HepG2 (cell line): ENCODE results near the gene SYNGR2. TPM values are rescaled to one million over a fixed set of nuclear protein-coding genes. Genes with fewer than 3 reads are reported as not detected.

Experiments
- CREB3 ChIP-seq: sonication (generic); formaldehyde crosslinking; IDR thresholded peaks from 2 replicates; pipeline ENCODE4 v1.5.0; 2020; ENCODE audit warnings: missing genetic modification reagents
- GPN1 ChIP-seq: sonication (generic); formaldehyde crosslinking; IDR thresholded peaks from 2 replicates; pipeline ENCODE4 v1.5.1; 2020; ENCODE audit warnings: missing genetic modification reagents, borderline replicate concordance
- IKZF1 ChIP-seq: fragments of 450-650 bp; IDR thresholded peaks from 2 replicates; pipeline ENCODE4 v1.7.1; 2016
- MNT ChIP-seq: fragments of 450-650 bp; IDR thresholded peaks from 2 replicates; pipeline ENCODE4 v1.6.1; 2016
- NR1H2 ChIP-seq: sonication (generic); formaldehyde crosslinking; IDR thresholded peaks from 2 replicates; pipeline ENCODE4 v1.8.1; 2022; ENCODE audit warnings: low read depth, missing genetic modification reagents, borderline replicate concordance
- PATZ1 ChIP-seq: sonication (generic); formaldehyde crosslinking; IDR thresholded peaks from 2 replicates; pipeline ENCODE4 v1.4.0; 2020; ENCODE audit warnings: missing genetic modification reagents
- TGIF2 ChIP-seq: IDR thresholded peaks from 2 replicates; pipeline ENCODE4 v1.6.1; 2016; ENCODE audit warnings: control low read depth, missing compliant biosample characterization
- ZMYM2 ChIP-seq: sonication (generic); formaldehyde crosslinking; IDR thresholded peaks from 2 replicates; pipeline ENCODE4 v1.8.0; 2022; ENCODE audit warnings: mild to moderate bottlenecking, missing genetic modification reagents
- ZNF550 ChIP-seq: sonication (generic); formaldehyde crosslinking; IDR thresholded peaks from 2 replicates; pipeline ENCODE4 v1.4.0; 2020; ENCODE audit warnings: mild to moderate bottlenecking, missing genetic modification reagents, borderline replicate concordance
- ZNF556 ChIP-seq: sonication (generic); formaldehyde crosslinking; IDR thresholded peaks from 2 replicates; pipeline ENCODE4 v1.4.0; 2020; ENCODE audit warnings: mild to moderate bottlenecking, missing genetic modification reagents, borderline replicate concordance
- ZNF678 ChIP-seq: sonication (generic); formaldehyde crosslinking; IDR thresholded peaks from 2 replicates; pipeline ENCODE4 v1.4.0; 2020; ENCODE audit warnings: mild to moderate bottlenecking, missing genetic modification reagents
- ZSCAN29 ChIP-seq: sonication (generic); formaldehyde crosslinking; conservative IDR thresholded peaks from 2 replicates; pipeline ENCODE4 v1.4.0; 2020; ENCODE audit warnings: mild to moderate bottlenecking, missing genetic modification reagents
- polyA plus RNA-seq, 8 experiments: library from polyadenylated mRNA; depleted of rRNA in 3 of 8; stranded (reverse) in 7 of 8; unstranded in 1 of 8; fragments of >200 nt; fragmentation: Illumina TruSeq in 4 of 8; extraction: Trizol in 4 of 8; gene quantifications; 2 replicates each; pipeline versions ENCODE4 v1.2.1 to v1.2.3, GENCODE V29; 2011 to 2016; ENCODE audit warnings: low read depth in 4 of 8, missing spikeins in 1 of 8, mixed read lengths in 1 of 8; ENCODE audit not compliant: insufficient read depth in 1 of 8
- total RNA-seq, 5 experiments: library from RNA; depleted of rRNA; stranded (reverse); fragments of >200 nt; fragmentation: Illumina TruSeq; extraction: Trizol; gene quantifications; 2 replicates each; pipeline ENCODE4 v1.2.3, GENCODE V29; 2016; ENCODE audit warnings: low read depth in 1 of 5
- TF ChIP-seq, protein P1 (sequence below): sonication (generic); formaldehyde crosslinking; IDR thresholded peaks from 2 replicates; pipeline ENCODE4 v1.9.0; 2021; ENCODE audit warnings: mild to moderate bottlenecking, missing genetic modification reagents
- TF ChIP-seq, protein P2 (sequence below): sonication (generic); formaldehyde crosslinking; IDR thresholded peaks from 2 replicates; pipeline ENCODE4 v1.4.0; 2020; ENCODE audit warnings: mild to moderate bottlenecking, missing genetic modification reagents

SYNGR2 gene
- total and polyA plus RNA-seq, 2 of the 13 experiments (the other 11 are each of a cell fraction or from before 2014, with no cell fraction given), result 46.7 to 170 TPM

DNA sequence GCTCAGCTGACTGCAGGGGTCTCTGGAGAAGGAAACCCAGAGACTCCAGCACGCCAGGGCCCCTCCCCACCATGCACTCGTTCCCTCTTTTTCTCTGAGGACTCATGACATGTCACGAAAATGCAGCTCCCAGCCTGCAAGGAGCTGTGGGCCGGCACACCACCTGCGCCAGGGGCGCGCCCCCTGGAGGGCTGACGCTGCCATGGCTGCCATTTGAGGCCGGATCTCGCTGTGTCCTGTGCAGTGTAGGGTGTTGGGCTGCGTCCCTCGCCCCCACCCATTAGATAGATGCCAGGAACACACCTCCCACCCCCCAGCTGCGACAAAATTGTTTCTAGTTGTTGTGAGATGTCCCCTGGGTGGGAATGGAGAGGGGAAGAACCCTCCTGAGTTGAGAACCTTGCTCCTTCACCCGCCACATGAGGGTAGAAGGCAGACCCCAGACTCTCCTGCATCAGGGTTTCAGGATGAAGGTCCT lies 8.2 kb downstream of the SYNGR2 start (continued):
- TF ChIP-seq, protein P1, sequence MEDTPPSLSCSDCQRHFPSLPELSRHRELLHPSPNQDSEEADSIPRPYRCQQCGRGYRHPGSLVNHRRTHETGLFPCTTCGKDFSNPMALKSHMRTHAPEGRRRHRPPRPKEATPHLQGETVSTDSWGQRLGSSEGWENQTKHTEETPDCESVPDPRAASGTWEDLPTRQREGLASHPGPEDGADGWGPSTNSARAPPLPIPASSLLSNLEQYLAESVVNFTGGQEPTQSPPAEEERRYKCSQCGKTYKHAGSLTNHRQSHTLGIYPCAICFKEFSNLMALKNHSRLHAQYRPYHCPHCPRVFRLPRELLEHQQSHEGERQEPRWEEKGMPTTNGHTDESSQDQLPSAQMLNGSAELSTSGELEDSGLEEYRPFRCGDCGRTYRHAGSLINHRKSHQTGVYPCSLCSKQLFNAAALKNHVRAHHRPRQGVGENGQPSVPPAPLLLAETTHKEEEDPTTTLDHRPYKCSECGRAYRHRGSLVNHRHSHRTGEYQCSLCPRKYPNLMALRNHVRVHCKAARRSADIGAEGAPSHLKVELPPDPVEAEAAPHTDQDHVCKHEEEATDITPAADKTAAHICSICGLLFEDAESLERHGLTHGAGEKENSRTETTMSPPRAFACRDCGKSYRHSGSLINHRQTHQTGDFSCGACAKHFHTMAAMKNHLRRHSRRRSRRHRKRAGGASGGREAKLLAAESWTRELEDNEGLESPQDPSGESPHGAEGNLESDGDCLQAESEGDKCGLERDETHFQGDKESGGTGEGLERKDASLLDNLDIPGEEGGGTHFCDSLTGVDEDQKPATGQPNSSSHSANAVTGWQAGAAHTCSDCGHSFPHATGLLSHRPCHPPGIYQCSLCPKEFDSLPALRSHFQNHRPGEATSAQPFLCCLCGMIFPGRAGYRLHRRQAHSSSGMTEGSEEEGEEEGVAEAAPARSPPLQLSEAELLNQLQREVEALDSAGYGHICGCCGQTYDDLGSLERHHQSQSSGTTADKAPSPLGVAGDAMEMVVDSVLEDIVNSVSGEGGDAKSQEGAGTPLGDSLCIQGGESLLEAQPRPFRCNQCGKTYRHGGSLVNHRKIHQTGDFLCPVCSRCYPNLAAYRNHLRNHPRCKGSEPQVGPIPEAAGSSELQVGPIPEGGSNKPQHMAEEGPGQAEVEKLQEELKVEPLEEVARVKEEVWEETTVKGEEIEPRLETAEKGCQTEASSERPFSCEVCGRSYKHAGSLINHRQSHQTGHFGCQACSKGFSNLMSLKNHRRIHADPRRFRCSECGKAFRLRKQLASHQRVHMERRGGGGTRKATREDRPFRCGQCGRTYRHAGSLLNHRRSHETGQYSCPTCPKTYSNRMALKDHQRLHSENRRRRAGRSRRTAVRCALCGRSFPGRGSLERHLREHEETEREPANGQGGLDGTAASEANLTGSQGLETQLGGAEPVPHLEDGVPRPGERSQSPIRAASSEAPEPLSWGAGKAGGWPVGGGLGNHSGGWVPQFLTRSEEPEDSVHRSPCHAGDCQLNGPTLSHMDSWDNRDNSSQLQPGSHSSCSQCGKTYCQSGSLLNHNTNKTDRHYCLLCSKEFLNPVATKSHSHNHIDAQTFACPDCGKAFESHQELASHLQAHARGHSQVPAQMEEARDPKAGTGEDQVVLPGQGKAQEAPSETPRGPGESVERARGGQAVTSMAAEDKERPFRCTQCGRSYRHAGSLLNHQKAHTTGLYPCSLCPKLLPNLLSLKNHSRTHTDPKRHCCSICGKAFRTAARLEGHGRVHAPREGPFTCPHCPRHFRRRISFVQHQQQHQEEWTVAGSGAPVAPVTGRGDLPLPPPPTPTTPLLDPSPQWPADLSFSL (CRISPR knock-in tag), result 0 out of 2 replicates have a peak, but pooled peaks have one; percentile 13
- TF ChIP-seq PATZ1 (CRISPR knock-in tag), result 0 out of 2 replicates have a peak, but pooled peaks have one; percentile 17
- TF ChIP-seq ZSCAN29 (CRISPR knock-in tag), result no peak
- no peak for TF ChIP-seq IKZF1
- 0 out of 2 replicates have a peak, but pooled peaks have one; percentile 27 for TF ChIP-seq TGIF2 (CRISPR knock-in tag)
- TF ChIP-seq CREB3 (CRISPR knock-in tag), result no peak
- TF ChIP-seq, protein P2, sequence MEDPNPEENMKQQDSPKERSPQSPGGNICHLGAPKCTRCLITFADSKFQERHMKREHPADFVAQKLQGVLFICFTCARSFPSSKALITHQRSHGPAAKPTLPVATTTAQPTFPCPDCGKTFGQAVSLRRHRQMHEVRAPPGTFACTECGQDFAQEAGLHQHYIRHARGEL (CRISPR knock-in tag), result no peak
- TF ChIP-seq NR1H2 (CRISPR knock-in tag), result no peak
- no peak for TF ChIP-seq ZMYM2
- no peak for TF ChIP-seq GPN1
- TF ChIP-seq ZNF550 (CRISPR knock-in tag), result 0 out of 2 replicates have a peak, but pooled peaks have one; percentile 26
- 0 out of 2 replicates have a peak, but pooled peaks have one; percentile 42 for TF ChIP-seq ZNF556 (CRISPR knock-in tag)
- TF ChIP-seq ZNF678 (CRISPR knock-in tag), result no peak
- no peak for TF ChIP-seq MNT
